GM18498 (cell line): ENCODE measurements around the gene C22orf23.
"Not testable (repeated sequence)": the region's sequence is repeated elsewhere in the genome, so short reads cannot be mapped to it uniquely, and the experiment has no call there.

Experiments
- ATAC-seq: cut with Tn5 transposase; IDR thresholded peaks from one replicate; pipeline ENCODE4 v1.9.1; 2021; ENCODE audit warnings: mild to moderate bottlenecking, moderate library complexity; ENCODE audit not compliant: unreplicated experiment

The C22orf23 gene

DNA sequence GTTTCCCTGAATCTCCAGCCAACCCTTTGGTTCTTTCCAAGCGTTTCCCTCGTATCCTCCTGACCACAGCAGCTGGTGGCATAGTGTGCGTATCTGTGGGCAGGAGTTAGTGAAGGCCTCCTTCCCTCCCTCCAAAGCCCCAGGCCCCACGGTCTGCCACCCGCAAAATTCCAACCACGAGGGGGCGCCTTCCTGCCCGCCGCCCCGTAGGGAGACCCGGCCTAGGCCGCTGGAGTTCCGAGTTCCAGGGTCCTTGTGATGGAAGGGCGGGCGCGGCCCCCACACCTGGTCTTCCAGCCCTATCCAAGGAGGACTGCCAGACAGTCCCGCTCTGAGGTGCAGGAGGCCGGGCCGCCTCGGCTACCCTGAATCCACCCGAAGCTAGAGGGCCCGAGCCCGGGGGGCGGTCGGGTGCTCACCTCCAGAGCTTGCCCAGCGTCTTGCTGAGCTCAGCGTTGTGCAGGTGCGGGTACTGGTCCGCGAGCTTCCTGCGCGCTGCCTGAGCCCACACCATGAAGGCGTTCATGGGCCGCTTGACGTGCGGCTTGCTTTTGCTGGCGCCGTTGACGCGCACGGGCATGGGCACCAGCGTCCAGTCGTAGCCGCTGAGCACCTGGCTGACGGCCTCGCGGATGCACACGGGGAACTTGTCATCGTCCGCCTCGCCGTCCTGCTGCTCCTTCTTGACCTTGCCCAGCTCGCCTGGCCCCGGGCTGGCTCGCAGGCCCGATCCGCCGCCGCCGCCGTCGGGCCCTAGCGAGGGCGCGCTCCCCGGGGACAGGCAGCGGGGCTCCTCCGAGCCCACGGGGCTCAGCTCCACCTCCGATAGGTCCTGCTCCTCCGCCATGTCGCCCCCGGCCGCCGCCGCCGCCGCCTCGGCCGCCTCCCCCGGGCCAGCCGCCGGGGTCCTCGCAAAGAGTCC is 29.8 kb upstream of the C22orf23 start:
- no peak for ATAC-seq

DNA sequence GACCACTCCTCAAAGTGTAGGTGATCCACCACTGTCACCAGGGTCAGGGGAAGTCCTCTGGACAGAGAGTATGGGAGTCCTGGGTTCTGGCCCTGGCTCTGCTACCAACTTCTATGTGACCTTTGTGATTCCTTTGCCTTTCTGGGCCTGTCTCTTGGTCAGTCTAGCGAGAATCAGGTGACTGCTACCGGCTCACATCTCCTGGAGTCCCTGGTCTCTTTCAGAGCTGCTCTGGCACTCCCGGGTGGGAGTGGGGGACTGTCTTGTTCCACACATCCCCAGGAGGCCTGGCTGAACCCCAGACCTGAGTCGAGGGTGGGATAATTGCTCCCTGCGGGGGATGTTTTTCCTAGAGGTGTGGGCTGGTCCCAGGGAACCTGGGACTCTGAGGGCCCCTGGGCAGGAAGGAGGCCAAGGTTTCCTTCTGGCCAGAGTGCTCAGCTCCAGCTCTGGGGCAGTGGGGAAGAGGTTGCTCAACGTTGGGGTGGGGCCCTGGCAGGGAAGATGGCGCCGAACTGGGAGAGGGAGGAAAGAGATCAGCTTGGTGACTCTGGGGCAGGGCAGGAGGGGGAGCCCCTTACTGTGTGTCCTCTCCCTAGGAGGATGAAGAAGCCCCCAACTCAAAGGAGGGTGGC is 28.9 kb upstream of the C22orf23 start:
- ATAC-seq, result no peak

DNA sequence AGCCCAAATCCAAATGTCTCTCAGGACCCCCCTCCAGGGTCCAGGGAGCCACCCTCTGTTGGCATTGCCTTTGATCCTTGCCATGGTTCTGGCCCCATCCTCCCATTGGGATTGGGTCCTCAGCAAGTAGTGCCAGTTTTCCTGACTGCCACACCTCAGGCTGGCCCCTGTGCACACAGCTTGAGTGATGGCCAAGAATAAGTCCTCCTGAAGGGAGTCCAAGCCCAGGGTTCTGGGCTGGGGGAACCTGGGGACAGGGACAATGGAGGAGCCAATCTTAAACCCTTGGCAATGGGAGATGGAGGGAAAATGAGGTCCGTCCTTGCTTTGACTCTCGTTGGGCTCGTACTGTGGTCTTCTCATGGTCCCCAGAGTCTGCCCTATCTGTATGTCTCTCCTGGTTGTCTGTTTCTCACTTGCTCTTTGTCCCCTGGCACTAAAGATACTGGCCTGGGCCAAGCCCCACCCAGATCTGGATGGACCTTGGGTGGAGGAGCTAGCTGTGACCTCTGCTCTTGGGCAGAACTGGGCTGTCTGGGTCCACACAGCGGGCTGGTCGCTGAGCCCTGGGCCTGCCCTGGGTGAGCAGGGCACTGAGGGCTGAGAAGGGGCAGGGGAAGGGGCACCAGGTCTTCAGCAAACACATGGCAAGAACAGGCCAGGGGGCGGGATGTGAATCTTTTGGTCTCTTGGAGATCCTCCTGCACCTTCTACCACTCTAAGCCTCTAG is 28.0 kb upstream of the C22orf23 start:
- no peak for ATAC-seq

DNA sequence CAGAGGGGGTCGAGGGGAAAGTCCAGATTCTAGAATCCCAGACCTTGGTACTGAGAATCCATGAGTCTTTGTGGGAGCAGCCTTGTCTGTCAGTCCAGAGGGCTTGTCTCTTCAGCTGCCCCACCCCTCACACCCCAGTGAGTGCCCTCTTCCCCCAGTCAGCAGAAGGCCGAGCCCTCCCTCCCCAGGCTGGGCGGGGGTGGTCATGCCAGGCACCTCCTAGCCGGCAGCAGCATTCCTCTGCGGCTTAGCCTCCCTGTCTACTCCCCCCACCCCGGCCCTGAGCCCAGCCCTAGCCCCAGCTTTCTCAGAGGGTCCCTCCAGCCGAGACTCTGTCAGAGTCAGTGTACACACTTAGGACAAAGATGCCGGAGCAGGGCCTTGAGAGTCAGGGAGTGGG is 26.4 kb upstream of the C22orf23 start:
- no peak for ATAC-seq

DNA sequence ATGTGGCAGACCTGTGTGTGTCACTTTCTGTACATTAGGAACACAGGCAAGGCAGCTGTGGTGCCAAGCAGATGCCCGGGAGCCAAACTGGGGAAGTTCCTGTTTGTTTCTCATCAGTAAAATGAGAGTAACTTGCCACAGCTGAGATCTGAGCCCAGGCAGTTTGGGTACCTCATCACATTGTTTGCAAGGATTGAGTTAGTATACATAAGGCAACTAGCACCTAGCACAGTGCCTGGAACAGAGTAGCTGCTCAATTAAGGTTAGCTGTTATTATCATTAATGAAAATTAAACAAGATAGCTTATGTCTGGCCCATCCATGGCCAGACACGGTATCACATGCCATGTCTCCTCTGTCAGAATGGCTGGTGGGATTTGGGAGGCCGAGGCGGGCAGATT is 23.1 kb upstream of the C22orf23 start:
- ATAC-seq, result no peak

DNA sequence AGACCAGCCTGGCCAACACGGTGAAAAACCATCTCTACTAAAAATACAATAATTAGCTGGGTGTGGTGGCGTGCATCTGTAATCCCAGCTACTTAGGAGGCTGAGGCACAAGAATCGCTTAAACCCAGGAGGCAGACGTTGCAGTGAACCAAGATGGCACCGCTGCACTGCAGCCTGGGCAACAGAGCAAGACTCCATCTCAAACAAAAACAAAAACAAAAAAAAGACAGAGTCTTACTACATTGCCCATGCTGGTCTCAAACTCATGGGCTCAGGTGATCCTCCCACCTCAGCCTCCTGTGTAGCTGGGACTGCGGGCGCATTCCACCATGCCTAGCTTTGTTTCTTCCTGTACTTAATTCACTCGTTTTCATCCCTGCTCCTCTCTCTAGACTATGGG is 22.6 kb upstream of the C22orf23 start:
- not testable (repeated sequence) for ATAC-seq

DNA sequence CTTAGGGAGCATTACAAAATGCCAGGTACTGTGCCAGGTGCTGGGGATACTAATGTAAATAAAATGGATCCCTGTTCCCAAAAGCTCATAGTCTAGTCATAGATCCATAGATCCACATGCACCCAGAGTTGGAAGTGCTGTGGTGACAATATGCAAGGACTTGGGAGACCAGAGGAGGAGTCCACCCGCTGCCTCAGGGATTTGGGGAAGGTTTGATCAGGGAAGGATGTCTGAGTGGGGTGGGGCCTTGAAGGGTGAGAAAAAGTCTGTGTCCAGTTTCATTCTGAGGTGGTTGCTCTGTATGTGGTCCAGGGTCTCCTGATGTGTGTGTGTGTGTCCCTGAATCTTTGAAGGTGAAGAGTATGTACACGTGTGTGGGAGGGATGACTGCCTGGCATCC is 21.8 kb upstream of the C22orf23 start:
- ATAC-seq, result no peak

DNA sequence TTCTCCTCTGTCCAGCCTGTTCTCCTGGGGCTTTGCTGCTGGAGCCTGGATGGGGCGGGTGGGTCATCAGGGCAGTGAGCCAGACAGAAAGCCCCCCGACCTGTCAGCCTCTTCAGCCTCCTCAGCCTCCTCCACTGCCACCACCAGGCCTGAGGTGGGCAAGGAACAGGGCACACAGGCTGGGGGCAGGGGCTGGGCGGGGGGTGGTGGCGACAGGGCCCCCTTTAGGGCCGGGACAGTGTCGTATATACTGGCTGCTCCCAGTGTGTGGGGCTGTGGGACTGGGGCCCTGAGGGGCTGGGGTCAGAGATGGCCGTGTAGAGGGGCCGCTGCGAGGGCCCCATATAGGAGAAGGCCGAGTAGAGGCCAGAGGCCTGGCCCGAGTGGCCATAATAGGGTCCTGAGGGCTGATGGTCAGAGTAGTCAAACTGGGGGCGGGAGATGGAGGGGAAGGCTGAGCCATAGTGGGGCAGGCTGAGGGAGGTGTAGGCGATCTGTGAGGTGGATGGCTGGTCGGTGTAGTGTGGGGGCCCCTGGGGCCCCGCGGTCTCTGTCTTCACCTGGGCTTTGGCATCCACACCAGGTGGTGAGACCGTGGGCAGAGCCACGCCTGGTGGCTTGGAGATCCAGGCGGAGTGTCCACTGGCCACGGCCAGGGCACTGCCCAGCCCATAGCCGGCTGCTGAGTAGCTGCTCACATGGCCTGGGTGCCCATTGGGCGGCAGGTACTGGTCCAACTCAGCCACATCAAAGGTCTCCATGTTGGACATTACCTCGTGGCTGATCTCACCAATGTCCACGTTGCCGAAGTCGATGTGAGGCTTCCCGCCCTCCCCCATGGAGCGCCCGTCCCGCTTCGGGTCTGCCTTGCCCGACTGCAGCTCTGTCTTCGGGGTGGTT is 20.1 kb upstream of the C22orf23 start:
- ATAC-seq, result no peak

DNA sequence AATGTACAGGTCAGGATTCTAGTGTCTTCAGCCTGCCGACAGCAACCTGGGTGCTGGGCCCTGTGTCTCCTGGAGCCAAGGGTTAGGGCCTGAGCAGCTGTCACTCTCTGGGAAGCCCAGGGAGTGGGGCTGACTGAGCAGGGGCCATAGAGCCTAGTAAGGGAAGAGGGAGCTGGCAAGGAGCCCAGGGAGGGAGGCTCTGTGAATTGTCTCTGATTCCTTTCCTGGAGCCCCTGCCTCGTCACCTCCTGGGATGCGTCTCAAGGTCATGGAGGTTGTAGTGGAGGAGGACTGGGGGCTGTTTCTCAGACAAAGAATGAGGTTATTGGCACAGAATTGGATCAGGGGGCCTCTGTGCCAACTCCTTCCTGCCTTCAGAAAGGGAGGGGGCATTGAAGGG is 19.1 kb upstream of the C22orf23 start:
- no peak for ATAC-seq

DNA sequence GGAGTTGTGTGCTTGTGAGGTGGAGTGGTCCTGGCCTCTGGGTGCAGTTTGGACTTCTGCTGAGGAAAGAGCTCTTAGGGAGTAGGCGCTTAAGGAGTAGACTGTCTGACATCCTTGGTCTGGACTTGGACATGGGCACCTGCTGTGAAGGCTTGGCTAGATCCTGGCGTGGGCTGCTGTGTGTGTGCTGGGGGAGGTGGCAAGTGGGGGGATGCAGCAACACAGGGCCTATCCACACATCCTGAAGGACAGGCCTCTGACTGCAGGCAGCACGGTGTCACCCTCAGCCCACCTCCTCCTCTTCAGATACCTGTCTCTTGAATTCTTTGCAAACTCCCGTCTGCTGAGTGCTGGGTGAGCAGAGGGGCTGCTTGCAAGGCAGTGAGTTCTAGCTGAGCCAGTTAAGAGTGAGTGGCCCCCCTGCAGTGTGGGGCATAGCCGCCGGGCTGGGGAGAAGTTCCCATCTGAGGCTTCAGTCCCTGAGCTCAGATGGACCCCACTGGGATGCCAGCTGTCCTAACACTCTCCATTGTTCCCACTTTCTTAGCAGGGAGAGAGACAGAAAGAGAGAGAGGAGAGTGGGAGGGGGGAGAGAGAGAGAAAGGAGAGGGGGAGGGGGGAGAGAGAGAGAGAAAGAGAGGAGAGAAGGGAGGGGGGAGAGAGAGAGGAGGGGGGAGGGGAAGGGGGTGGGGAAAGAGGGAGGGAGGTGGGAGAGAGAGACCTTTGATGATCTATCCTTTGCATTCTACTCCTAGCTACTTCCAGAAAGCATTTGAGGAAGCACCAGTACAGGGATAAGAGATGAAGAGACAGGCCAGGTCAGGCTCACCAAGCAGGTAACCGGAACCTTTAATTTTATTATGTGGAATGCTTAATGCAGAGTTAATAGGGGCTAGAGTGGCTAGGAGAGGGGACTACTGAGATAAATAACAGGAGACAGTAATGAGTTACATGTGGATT is 18.4 kb upstream of the C22orf23 start:
- ATAC-seq, result no peak

DNA sequence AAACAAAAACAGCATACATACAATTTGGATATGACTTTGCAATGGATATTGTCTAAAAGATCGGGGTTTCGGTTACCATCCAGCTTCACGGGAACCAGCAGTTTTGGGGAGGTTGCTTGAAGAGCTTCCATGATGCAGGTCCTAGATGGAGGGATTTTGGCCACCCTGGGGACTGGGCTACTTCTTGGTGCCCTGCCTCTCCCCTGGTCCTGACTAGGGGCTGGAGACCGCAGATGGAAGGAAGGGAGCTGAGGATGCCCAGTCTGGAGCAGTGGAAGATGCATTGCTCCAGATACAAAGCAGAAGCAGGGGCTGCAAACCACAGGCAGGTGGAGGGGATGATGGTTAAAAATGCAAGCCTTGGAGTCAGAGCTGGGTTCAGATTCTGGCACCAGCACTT is 17.5 kb upstream of the C22orf23 start:
- no peak for ATAC-seq

DNA sequence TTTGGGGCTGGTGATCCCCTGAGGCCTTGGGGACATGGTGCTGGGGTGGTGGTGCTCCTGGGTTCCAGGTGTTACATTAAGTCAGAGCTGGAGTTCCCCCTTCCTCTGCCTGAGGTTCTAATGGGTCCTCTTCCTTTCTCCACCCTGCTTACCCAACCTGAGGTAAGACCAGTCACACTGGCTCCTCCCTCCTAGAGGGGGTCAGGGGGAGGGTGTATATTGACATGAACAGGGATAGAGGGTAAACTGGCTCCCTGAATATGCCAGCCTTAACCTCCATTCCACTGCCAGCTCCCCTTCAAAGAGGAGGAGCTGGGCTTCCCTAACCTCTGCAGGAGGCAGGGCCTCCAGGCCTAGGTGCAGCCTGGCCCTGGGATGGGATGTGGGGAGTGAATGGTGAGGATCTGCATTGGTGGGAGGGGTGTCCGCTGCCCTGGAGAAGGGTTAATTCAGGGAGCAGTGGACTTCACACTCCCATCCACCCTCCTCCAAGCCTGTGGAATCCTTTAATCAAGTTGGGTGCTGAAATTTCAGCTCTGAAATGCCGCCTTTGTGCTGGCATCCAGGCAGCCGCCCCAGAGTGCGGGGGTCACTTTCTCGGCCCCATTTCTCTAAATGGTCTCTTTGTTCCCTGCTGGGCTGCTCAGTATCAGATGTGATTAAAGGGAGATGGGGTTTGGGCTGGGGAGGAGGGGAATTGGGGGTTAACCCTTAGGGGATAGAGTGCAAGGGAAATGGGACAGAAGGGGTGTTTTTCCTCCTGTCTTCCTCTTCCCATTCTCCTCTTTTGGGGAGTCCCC is 15.3 kb upstream of the C22orf23 start:
- ATAC-seq, result no peak

DNA sequence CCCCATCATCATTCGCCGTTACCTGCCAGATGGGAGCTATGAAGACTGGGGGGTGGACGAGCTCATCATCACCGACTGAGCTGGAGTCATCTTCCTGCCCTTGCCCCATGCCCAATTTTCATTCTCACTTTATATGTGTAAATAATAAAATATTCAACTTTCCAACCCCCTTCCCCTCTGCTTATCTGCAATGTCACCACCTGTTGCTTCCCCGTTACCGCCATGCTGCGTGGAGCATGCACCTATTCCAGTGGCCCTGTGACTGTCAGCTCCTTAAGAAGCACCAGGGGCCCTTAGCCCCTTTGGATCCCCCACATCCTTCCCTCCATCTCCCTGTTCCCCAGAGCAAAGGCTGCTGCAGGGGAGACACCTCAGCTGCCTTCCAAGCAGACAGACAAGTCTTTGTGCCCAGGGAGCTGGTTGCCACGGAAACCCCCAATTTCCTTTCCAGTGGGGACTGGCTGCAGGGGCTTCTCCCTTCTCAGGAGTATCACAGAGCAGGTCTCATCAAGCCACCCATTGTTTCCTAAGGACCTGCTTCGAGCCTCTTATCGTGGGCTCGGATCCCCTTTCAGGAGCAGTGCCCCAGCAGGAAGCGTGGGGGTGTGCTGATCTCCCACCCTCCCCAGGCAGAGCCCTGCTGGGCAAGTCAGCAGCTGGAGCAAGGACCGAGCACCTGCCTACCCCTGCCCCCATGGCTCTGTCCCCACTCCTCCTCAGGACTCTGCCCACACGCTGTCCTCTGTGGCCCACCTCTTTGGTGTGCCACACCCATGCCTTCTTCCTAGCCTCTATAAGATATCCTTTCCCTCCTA is 14.4 kb upstream of the C22orf23 start:
- ATAC-seq, result no peak

DNA sequence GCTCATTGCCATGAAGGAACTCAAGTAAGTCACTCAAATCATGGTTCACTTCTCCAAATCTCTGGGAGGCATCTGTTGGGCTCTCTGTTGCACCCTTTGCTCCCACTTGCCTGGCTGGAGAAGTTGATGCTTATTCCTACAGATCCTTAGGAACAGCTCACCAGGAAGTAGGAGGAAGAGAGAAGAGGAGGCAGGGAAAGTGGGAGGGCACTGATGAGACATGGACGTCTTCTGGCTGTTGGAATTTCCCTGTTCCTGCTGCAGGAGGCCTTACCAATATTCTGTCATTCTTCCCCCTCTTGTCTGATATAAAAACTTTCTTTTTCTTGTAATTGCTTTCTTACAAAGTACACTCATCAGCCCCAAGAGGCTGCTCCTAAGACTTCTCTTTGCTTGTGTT is 13.7 kb upstream of the C22orf23 start:
- ATAC-seq, result no peak

DNA sequence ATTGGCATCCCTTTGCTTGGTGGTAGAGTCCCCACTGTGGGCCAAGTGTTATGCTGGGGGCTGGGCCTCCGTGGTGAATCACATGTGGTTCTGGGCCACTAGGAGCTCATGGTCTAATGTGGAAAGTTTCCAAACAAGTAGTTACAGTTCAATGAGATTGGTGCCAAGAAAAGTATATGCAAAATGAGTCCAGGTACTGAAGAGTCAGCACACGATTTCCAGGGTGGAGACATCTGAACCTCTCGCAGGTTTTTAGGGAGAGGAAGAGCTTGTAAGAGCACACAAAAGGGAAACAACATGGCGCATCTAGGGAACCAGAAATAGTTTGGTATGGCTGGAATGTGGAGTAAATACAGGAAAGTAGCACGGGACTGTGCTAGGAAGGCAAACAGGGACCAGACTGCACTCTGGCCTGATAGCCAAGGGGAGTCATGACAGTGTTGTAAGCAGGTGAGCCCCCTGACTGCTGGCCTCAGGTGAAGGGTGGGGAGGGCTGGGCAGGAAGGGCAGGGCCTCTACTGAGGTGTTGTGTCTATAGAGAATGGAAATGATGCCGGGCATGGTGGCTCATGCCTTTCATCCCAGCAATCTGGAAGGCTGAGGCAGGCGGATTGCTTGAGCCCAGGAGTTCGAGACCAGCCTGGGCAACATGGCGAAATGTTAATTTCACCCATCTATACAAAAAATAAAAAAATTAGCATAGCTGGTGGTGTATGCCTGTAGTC is 12.7 kb upstream of the C22orf23 start:
- ATAC-seq, result no peak

DNA sequence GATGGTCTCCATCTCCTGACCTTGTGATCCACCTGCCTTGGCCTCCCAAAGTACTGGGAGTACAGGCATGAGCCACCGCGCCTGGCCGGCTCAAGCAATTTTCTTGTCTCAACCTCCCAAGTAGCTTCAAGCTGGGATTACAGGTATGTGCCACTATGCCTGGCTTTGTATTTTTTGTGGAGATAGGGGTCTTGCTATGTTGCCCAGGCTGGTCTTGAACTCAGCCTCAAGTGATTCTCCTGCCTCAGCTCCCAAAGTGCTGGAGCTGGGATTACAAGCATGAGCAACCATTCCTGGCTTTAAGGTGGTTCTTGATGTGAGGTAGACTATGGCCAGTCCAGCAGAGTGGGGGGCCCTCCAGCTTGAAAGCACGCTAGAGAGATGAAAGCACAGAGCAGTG is 7.7 kb upstream of the C22orf23 start:
- no peak for ATAC-seq

DNA sequence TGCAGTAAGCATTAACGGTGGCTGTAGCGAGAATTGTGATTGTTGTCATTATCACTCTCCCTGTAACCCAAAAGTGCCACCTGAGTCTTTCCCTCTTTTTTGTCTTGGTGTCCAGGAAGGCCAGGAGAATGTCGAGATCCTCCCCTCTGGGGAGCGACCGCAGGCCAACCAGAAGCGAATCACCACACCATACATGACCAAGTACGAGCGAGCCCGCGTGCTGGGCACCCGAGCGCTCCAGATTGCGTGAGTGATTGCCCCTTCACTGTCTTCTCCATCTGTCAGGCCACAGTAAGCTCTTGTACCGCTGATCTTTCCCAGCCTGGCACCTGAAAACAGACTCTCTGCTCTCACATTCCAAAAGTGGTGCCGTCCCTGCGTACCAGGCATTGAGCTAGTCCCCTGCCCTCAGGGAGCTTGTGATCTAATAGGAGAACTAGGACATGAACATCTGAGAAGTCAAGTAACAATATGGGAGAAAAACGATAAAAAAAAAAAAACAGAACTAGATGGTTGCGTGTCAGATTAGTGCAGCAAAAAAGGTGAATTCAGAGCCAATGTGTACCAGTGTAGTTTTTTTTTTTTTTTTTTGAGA is 5.9 kb upstream of the C22orf23 start:
- no peak for ATAC-seq
